ENCODE data around the gene TLL1.
A peak's percentile ranks its signal among the peaks of the same experiment; 100 is the strongest.

TLL1 gene

DNA sequence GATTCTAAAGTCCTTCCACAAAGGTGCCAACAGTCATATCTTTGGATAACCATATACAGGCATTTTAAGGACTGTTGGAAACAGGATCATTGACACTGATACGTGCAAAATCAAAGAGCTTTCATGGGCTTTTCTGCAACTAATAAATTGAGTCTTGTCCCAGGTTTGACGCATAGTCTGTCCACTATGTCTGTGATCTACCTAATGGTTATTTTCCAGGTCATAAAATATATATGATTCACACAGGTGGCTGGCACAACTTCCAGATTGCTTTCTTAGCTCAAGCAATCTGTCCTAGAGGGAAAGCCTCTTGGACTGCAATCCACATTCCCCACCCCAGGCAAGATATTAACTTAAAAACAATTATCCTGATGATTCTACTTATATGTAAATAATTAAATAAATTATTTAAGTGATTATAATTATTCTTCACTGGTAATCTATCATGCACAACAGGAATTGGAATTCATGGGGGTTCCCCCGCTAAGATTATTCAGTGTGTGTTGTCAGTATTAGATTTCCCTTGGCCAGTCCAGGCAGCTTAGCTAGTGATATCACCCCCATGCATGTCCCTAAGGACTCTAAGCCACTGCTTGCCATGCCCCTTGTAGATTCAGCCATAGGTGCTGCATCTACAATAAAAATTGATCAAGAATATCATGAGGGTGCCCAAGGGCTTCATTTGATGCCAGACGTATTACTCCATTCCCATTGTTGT, 97.8 kb downstream of the TLL1 start:
- FAIRE-seq (no peak), DNase-seq (ENCODE audit: low spot score) (no peak)

DNA sequence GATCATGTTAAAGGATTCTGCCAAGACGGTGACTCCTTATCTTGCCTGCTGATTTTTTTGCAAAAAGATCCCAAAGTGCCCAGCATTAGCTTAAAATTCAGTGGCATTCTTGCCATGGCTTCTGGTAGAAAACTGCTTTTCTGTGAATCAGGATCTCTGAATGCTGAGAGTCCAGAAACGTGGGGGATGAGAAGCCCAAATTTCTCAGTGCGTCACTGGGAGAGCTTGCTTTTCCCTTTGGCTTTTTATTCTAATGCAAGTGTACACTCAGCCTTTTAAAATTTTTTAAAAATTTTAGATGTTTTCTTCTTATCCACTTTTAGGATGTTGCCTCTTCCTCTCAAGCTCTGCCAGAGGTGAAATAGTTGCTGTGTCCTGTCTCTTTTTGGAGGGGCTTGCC, 98.4 kb downstream of the TLL1 start:
- DNase-seq (ENCODE audit: low spot score): no peak
- no peak for FAIRE-seq

DNA sequence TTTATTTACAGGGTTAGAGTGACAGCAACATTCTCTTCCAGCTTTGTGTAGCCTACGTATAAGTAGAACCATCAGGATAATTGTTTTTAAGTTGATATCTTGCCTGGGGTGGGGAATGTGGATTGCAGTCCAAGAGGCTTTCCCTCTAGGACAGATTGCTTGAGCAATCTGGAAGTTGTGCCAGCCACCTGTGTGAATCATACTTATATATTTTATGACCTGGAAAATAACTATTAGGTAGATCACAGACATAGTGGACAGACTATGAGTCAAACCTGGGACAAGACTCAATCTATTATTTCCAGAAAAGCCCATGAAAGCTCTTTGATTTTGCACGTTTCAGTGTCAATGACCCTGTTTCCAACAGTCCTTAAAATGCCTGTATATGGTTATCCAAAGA, 98.9 kb downstream of the TLL1 start:
- DNase-seq (ENCODE audit: low spot score) (no peak), FAIRE-seq (no peak)

DNA sequence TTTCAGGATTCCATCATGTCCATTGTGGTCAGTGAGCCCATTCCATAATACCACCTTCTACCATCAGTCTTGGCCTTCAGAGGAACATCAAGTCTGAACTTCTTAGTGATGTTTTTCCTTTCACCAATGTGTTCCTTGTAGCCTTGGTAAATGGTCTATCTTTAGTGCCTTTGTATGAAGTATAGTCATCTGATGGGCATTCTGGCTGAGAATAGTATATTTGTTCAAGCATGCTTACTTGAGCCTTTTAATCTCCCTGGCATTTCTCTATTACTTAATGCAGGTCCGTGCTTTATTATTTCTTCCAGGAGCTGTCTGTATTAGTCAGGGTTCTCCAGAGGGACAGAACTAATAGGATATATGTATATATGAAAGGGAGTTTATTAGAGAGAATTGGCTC, 99.7 kb downstream of the TLL1 start:
- FAIRE-seq (no peak), DNase-seq (ENCODE audit: low spot score) (no peak)

DNA sequence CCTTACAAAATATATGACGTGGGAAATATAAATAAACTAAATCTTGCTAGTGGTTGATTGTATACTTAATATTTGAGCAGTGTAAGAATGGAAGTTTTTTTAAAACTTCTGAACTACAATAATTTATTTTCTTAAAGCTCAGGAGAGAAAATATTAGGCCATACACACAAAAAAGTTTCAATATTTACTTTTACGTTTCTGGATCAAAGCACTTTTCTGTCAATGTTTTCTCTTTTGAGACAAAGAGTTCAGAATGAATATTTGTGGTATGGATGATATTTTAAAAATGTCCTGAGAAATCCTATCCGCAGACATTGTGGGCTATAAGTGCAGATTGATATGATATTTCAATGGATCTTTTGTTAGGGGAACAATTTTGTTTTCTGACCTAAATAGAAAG, 109.9 kb downstream of the TLL1 start:
- FAIRE-seq (no peak), DNase-seq (ENCODE audit: low spot score) (no peak)

- FAIRE-seq (no peak), DNase-seq (ENCODE audit: low spot score) (no peak)
Measured at GRCh38 chr4:165986956-165987698, 114.1 kb downstream of the TLL1 start.

DNA sequence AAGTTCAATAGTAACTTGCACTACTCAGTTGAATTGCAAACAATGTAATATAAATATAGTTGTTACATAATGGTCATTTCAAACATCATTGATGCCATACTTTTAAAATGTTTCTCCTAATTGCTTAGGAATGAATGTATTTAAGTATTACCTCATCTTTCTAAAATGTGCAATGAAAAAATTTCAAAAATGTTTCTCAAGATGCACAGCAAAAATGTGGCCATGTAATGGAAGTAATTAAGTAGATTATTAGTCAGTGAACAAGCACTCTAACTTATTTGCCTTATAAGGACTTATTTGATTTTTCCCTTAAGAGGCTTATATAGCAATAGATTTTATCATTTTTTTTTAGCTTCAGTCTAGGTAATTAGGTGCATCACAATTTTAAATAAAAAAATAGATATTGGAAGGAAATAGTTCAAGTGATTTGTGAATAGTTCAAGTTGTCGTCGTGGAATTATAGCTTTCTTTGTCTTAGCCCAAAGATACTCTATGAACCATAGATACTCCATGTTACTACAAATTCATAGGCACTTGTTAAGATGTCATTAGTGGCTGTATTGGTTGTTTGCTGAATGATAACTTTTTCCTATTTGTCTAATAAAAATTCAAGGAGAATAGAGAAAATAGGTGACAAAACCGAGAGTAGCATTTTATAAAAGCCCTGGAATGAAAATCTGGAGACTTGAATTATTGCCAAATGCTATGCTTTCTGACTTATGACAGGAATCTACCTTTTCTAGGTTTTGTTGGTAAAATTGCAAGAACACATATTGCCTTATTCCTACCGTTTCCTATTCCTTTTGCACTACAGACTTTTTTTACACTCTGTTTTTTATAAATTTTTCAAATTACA, 118.5 kb downstream of the TLL1 start:
- DNase-seq (ENCODE audit: low spot score) (no peak), FAIRE-seq (no peak)

DNA sequence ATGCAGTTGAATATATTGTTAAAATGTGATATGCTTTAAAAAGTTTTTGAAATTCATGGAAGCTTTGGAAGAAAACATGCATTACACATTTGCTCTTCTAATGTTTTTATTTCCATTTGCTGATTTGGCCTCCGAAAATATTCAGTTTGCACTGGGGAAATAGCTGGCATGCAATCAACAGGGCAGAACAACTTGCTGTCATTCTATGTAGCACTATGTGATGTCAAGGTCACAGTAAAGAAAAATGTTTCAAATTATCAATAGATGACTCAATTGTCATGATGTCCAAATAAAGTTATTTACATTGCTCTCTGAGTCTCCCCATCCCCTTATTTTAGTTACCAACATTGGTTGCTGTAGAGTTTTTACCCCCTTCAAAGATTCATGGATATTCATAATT, 119.2 kb downstream of the TLL1 start:
- no peak for FAIRE-seq
- DNase-seq (ENCODE audit: low spot score): no peak

DNA sequence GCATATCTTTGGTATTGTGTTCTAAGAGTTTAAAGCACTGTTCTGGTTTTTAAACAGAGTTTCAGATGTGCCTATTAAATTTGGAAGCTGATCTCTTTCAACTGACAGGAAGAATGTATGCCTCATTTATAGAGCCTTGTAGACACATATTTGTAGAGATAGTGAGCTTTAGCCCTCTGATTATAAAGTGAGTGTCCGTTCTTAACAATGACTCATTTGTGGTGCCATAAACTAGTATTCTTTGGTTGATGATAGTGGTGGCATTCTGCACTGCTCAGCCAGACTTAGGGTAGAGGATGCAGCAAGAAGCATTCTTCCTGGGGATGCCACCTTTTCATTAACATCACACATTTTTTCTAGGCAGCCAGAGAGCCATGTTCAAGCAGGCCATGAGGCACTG, 121.7 kb downstream of the TLL1 start:
- DNase-seq (ENCODE audit: low spot score) (no peak), FAIRE-seq (no peak)

GRCh38 chr4:166003811-166004210, 130.8 kb downstream of the TLL1 start:
- FAIRE-seq: no peak
- DNase-seq (ENCODE audit: low spot score): no peak

- no peak for DNase-seq (ENCODE audit: low spot score)
- no peak for FAIRE-seq
Measured at GRCh38 chr4:166006217-166006616, 133.2 kb downstream of the TLL1 start.

DNA sequence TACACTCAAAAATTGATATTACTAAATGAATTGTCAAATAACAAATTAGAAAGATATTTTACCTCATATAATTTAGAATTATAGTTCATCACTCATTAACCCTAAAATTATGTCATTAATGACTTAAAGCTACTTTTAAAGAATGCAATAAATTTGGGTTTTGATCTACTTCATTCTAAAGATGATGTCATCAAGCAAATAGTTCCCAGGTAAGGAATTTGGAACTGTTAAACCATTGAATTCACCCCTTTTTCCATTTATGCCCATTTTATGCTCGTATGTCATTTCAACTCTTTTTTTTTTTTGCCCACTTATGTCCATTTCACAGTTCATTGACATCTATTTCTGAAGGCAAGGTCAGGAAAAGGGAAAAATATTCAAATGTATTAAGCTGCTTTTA, 135.5 kb downstream of the TLL1 start:
- DNase-seq (ENCODE audit: low spot score) (no peak), FAIRE-seq (no peak)

DNA sequence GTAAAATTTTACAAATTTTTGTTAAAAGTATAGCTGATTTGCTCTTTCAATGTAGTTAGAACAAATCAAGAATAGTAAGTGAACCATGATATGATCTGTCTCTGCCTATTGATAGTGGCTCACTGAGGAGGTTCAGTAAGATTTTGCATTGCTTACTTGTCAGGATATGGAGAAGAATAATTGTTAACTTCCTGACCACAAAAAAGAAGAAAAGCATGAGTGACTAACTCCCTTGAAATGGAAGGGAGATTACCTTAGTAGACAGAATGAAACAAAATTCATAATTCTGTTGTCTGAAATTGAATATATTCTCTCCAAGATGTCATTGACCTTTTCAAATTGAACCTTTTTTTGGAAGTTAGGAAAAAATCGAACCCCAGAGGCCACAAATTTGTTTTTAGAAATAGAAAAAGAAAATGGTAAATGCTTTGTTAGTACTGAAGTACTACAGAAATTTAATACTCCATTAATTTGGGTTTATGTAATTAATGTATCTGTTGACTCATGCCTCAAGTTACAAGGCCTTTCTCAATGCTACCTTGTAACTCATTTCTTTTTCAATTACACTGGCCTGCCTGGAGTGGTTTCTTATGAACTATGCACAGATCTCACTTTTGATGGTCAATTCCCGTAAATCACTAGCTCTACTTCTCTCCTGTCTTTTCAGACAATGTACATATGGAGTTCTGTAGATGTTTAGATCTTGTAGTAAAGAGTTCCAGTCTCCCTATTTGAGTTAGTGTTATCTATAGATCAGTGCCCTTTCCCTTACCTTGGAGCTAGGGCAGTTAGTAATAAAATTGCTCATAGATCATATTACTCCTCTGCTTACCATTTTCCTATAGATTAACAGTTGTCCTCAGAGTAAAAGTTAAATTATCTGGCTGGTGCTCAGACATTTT, 139.3 kb downstream of the TLL1 start:
- peak; percentile 3 for DNase-seq (ENCODE audit: low spot score)
- FAIRE-seq: no peak

DNA sequence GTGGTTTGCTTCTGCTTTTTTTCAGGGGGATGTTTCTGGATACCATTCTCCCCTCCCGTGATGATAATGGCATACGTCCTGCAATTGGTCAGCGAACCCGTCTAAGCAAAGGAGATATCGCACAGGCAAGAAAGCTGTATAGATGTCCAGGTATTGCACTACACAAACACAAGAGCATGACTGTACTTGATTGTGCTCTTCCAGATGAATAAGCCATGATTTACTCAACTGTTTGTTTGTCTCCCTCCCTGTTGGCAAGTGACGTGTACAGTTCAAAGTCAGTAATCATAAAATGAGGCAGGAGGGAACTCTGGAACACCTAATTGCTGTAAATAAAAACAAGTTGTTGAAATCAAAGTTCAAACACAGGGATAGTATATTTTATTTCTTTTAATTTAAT, 141.4 kb downstream of the TLL1 start:
- FAIRE-seq: no peak

DNA sequence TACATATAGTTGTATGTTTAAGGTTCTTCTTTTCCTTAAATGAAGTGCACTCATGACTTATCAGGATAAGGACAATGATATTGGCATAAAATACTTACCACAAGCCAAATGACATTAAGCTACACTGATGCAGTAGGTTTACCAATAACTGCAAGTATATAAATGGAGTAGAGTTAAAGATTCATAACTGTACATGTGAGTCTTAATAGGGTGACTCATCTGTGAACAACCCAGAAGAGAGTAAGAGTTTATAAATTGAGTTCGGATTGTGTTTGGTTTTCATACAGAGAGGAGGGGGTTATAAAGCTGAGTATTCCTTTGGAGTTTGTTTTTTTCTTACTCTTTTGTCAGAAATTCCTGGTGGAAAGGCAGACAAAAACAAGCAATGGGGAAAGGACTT, 144.8 kb downstream of the TLL1 start:
- DNase-seq (ENCODE audit: low spot score) (no peak), FAIRE-seq (no peak)

More for the DNA sequence above, 141.4 kb downstream of the TLL1 start:
- no peak for DNase-seq (ENCODE audit: low spot score)

- no peak for FAIRE-seq
- DNase-seq (ENCODE audit: low spot score): no peak
Measured at GRCh38 chr4:166019441-166020220, 146.6 kb downstream of the TLL1 start.

GRCh38 chr4:166021617-166022016, 148.6 kb downstream of the TLL1 start:
- FAIRE-seq (no peak), DNase-seq (ENCODE audit: low spot score) (no peak)

DNA sequence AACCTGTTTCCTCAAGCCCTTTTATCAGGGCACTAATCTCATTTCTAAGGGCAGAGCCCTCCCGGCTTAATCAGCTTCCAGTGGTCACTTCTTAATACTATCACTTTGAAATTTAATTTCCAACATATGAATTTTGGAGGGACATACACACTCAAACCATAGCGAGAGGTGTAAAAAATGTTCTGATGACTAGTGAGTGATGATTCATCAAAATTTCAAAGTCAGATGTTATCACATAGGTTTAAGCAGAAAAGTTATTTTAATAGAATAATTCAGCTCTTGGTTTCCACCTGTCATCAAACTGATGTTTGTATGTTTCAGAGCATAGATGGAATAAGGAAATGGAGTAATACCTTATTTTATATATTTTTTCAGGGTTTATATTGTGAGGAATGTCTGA, 161.9 kb downstream of the TLL1 start:
- no peak for FAIRE-seq
- no peak for DNase-seq (ENCODE audit: low spot score)

- no peak for FAIRE-seq
- no peak for DNase-seq (ENCODE audit: low spot score)
Measured at GRCh38 chr4:166039822-166040221, 166.8 kb downstream of the TLL1 start.

- FAIRE-seq (no peak), DNase-seq (ENCODE audit: low spot score) (no peak)
Measured at GRCh38 chr4:166042510-166043055, 169.5 kb downstream of the TLL1 start.
